Fibroblast of lung (primary cell): ENCODE results near the gene GPR55. TPM values are rescaled to one million over a fixed set of nuclear protein-coding genes. Genes with fewer than 3 reads are reported as not detected.

Source experiments
- DNase-seq, 2 donors: peaks; one replicate each; pipeline versions ENCODE4 v3.0.0 to v3.0.0-alpha.2; 2010; ENCODE audit warnings: low read depth in 2 of 2
- H2AFZ ChIP-seq: 2 replicates; pipeline ENCODE4 v1.5.1; 2012; ENCODE audit warnings: low read length, control low read depth, inconsistent platforms
- H3K27ac ChIP-seq: 2 replicates; pipeline ENCODE4 v1.5.1; 2011; ENCODE audit warnings: low read length, control low read depth; ENCODE audit not compliant: insufficient read depth
- H3K27me3 ChIP-seq: 2 replicates; pipeline ENCODE4 v1.5.1; 2011; ENCODE audit warnings: mild to moderate bottlenecking, low read length; ENCODE audit not compliant: control insufficient read depth, insufficient read depth
- H3K36me3 ChIP-seq: 2 replicates; pipeline ENCODE4 v1.5.1; 2011; ENCODE audit warnings: low read length; ENCODE audit not compliant: control insufficient read depth, insufficient read depth
- H3K4me1 ChIP-seq: 2 replicates; pipeline ENCODE4 v1.5.1; 2011; ENCODE audit warnings: low read length; ENCODE audit not compliant: control insufficient read depth, insufficient read depth; ENCODE audit errors: extremely low read depth
- H3K4me2 ChIP-seq: 2 replicates; pipeline ENCODE4 v1.5.1; 2011; ENCODE audit warnings: low read length, control low read depth; ENCODE audit not compliant: insufficient read depth; ENCODE audit errors: extremely low read depth
- H3K4me3 ChIP-seq, 4 experiments: fragments of 200-600 bp in 1 of 4; sonication (generic) in 1 of 4; replicated peaks in 1 of 4; 2 replicates each; pipeline ENCODE4 v1.5.1; 2011 to 2016; ENCODE audit warnings: low read length in 4 of 4, low read depth in 3 of 4, mild to moderate bottlenecking in 3 of 4, control low read depth in 2 of 4, inconsistent platforms in 1 of 4, mixed read lengths in 1 of 4; ENCODE audit not compliant: insufficient read depth in 1 of 4; ENCODE audit errors: control extremely low read depth in 1 of 4
- H3K79me2 ChIP-seq: 2 replicates; pipeline ENCODE4 v1.5.1; 2012; ENCODE audit warnings: mild to moderate bottlenecking, low read length, inconsistent platforms; ENCODE audit not compliant: control insufficient read depth, insufficient read depth
- H3K9ac ChIP-seq: 2 replicates; pipeline ENCODE4 v1.5.1; 2011; ENCODE audit warnings: mild to moderate bottlenecking, low read length, control low read depth; ENCODE audit not compliant: insufficient read depth
- H3K9me3 ChIP-seq: 2 replicates; pipeline ENCODE4 v1.5.1; 2012; ENCODE audit warnings: low read depth, low read length; ENCODE audit not compliant: control insufficient read depth, insufficient read depth
- H4K20me1 ChIP-seq: 2 replicates; pipeline ENCODE4 v1.5.1; 2011; ENCODE audit warnings: low read length; ENCODE audit not compliant: control insufficient read depth, insufficient read depth; ENCODE audit errors: extremely low read depth
- CTCF ChIP-seq, 2 donors: IDR thresholded peaks in 1 of 2; conservative IDR thresholded peaks in 1 of 2; 1 replicate in 1 of 2; 2 replicates in 1 of 2; pipeline ENCODE4 v1.5.1; 2011 to 2012; ENCODE audit warnings: low read length in 2 of 2, control low read depth in 1 of 2, inconsistent platforms in 1 of 2, low read depth in 1 of 2, mild to moderate bottlenecking in 1 of 2
- EZH2 ChIP-seq: IDR thresholded peaks from 2 replicates; pipeline ENCODE4 v1.5.1; 2012; ENCODE audit warnings: low read length, control low read depth, mild to moderate bottlenecking; ENCODE audit errors: missing control alignments
- polyA plus RNA-seq, 2 donors: library from polyadenylated mRNA; depleted of rRNA in 1 of 2; stranded (reverse) in 1 of 2; unstranded in 1 of 2; fragments of >200 nt; gene quantifications; 2 replicates each; pipeline ENCODE4 v1.2.1, GENCODE V29; 2011 to 2012; ENCODE audit warnings: missing spikeins in 1 of 2
- total RNA-seq: library from RNA; depleted of rRNA; stranded (reverse); fragments of >200 nt; gene quantifications from 2 replicates; pipeline ENCODE4 v1.2.1, GENCODE V29; 2014

Gene GPR55
- total and polyA plus RNA-seq, 2 donors (not counting 1 experiment from before 2014, with no cell fraction given), result not detected

- DNase-seq, result no peak
- H3K27me3 ChIP-seq, result peaks cover 20% of the 10 kb centered on the region
- no peaks in the 10 kb centered on the region for H3K9me3 ChIP-seq
- no peaks in the 10 kb centered on the region for H4K20me1 ChIP-seq
- H3K4me2 ChIP-seq, result no peak overlapping the region
- no peak overlapping the region for H3K4me3 ChIP-seq
- no peak overlapping the region for H3K27ac ChIP-seq
- H3K4me1 ChIP-seq, result no peaks in the 10 kb centered on the region
- H3K79me2 ChIP-seq, result no peaks in the 10 kb centered on the region
- H2AFZ ChIP-seq, result no peak overlapping the region
- no peak overlapping the region for H3K9ac ChIP-seq
- H3K36me3 ChIP-seq, result no peaks in the 10 kb centered on the region
- no peak for TF ChIP-seq EZH2
- TF ChIP-seq CTCF (conservative IDR thresholded peaks at IDR 0.05 in 1 of 2, IDR thresholded peaks at IDR 0.05 in 1 of 2; ENCODE audit: low read depth in 1 of 2, low read length in 2 of 2), result no peak
Measured at GRCh38 chr2:230898713-230899091, 26.3 kb downstream of the GPR55 start.

DNA sequence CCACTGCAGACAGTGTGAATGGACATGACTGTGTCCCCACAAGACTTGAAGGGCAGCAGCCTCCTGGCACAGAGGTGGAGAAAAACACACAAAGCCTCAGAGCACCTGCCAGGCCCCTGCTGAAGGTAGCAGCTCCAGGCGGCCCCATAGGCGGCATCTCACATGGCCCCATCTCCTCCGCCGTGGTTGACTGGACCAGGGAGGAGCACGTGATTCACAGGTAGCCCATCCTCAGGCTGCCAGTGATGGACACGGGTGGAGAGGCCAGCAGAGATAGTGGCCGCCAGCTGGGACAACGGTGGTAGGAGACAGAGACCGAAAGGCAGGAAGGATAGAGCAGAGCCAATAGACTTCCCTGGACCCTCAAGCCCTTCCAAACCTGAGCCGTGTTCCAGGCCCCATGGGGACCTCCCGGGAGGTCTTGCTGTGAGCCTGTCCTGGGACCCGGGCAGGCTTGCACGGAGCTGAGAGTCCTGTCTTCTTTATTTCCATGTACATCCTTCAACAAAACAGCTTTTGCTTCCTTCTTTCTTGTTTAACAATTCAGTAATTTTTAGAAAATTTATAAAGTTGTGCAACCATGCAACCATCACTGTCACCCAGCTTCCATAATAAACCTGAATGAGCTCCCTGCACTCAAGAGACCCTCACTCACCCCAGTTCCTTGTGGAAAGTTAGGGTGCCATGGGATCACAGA is 26.9 kb downstream of the GPR55 start:
- no peak for DNase-seq

More for the DNA sequence above, 26.9 kb downstream of the GPR55 start:
- H3K27me3 ChIP-seq, result peaks cover 20% of the 10 kb centered on the region
- no peak for TF ChIP-seq CTCF (conservative IDR thresholded peaks at IDR 0.05 in 1 of 2, IDR thresholded peaks at IDR 0.05 in 1 of 2; ENCODE audit: low read depth in 1 of 2, low read length in 2 of 2)
- TF ChIP-seq EZH2, result no peak
- no peaks in the 10 kb centered on the region for H3K4me1 ChIP-seq
- H3K36me3 ChIP-seq, result no peaks in the 10 kb centered on the region
- H3K79me2 ChIP-seq, result no peaks in the 10 kb centered on the region
- H3K4me2 ChIP-seq, result no peak overlapping the region
- no peaks in the 10 kb centered on the region for H4K20me1 ChIP-seq
- no peak overlapping the region for H3K4me3 ChIP-seq
- no peak overlapping the region for H3K27ac ChIP-seq
- no peak overlapping the region for H2AFZ ChIP-seq
- no peaks in the 10 kb centered on the region for H3K9me3 ChIP-seq
- H3K9ac ChIP-seq, result no peak overlapping the region
